Measurements from ENCODE around the gene FAM151B.
"Not testable (repeated sequence)": the region's sequence is repeated elsewhere in the genome, so short reads cannot be mapped to it uniquely, and the experiment has no call there.

Gene FAM151B

GRCh38 chr5:80573062-80573461, 85.2 kb downstream of the FAM151B start:
- Mint-ChIP-seq H3K9me3 (no peaks in the 10 kb centered on the region), H3K4me3 (no peak overlapping the region), H3K27ac (ENCODE audit: low read depth) (no peak overlapping the region), H3K4me1 (peaks cover 4% of the 10 kb centered on the region), H3K36me3 (ENCODE audit: insufficient read depth) (no peaks in the 10 kb centered on the region), H3K27me3 (peaks cover 63% of the 10 kb centered on the region)
- ATAC-seq (replicated peaks; ENCODE audit: extremely low read depth, poor library complexity, severe bottlenecking) = no peak
- no peak for DNase-seq (ENCODE audit: low spot score in 2 of 2)

GRCh38 chr5:80576383-80576782, 88.5 kb downstream of the FAM151B start:
- Mint-ChIP-seq H3K9me3 (no peaks in the 10 kb centered on the region), H3K4me3 (no peak overlapping the region), H3K27ac (ENCODE audit: low read depth) (no peak overlapping the region), H3K36me3 (ENCODE audit: insufficient read depth) (no peaks in the 10 kb centered on the region), H3K27me3 (peaks cover 40% of the 10 kb centered on the region), H3K4me1 (no peaks in the 10 kb centered on the region)
- ATAC-seq (replicated peaks; ENCODE audit: extremely low read depth, poor library complexity, severe bottlenecking) (no peak), DNase-seq (ENCODE audit: low spot score in 2 of 2) (no peak)

GRCh38 chr5:80577707-80578106, 89.8 kb downstream of the FAM151B start:
- Mint-ChIP-seq H3K4me3 (no peak overlapping the region), H3K36me3 (ENCODE audit: insufficient read depth) (no peaks in the 10 kb centered on the region), H3K27me3 (peaks cover 27% of the 10 kb centered on the region), H3K27ac (ENCODE audit: low read depth) (no peak overlapping the region), H3K9me3 (no peaks in the 10 kb centered on the region), H3K4me1 (no peaks in the 10 kb centered on the region)
- no peak for ATAC-seq (replicated peaks; ENCODE audit: extremely low read depth, poor library complexity, severe bottlenecking)
- no peak for DNase-seq (ENCODE audit: low spot score in 2 of 2)

GRCh38 chr5:80579050-80579449, 91.2 kb downstream of the FAM151B start:
- H3K4me1 Mint-ChIP-seq = no peaks in the 10 kb centered on the region

GRCh38 chr5:80580291-80580690, 92.4 kb downstream of the FAM151B start:
- H3K36me3 Mint-ChIP-seq (ENCODE audit: insufficient read depth); ATAC-seq (replicated peaks; ENCODE audit: extremely low read depth, poor library complexity, severe bottlenecking); DNase-seq (ENCODE audit: low spot score in 2 of 2); H3K27ac Mint-ChIP-seq (ENCODE audit: low read depth); H3K9me3 Mint-ChIP-seq; H3K4me1 Mint-ChIP-seq; H3K4me3 Mint-ChIP-seq: not testable (repeated sequence)
- peaks cover 35% of the 10 kb centered on the region for H3K27me3 Mint-ChIP-seq

More at GRCh38 chr5:80579050-80579449, 91.2 kb downstream of the FAM151B start:
- DNase-seq (ENCODE audit: low spot score in 2 of 2) (no peak), ATAC-seq (replicated peaks; ENCODE audit: extremely low read depth, poor library complexity, severe bottlenecking) (no peak)
- peaks cover 25% of the 10 kb centered on the region for H3K27me3 Mint-ChIP-seq
- H3K4me3 Mint-ChIP-seq = no peak overlapping the region
- no peaks in the 10 kb centered on the region for H3K9me3 Mint-ChIP-seq
- no peak overlapping the region for H3K27ac Mint-ChIP-seq (ENCODE audit: low read depth)
- H3K36me3 Mint-ChIP-seq (ENCODE audit: insufficient read depth) = no peaks in the 10 kb centered on the region

- no peak for ATAC-seq (replicated peaks; ENCODE audit: extremely low read depth, poor library complexity, severe bottlenecking)
- no peaks in the 10 kb centered on the region for H3K36me3 Mint-ChIP-seq (ENCODE audit: insufficient read depth)
- H3K4me1 Mint-ChIP-seq = no peaks in the 10 kb centered on the region
- no peaks in the 10 kb centered on the region for H3K9me3 Mint-ChIP-seq
- H3K27me3 Mint-ChIP-seq = peaks cover 35% of the 10 kb centered on the region
- no peak for DNase-seq (ENCODE audit: low spot score in 2 of 2)
- no peak overlapping the region for H3K27ac Mint-ChIP-seq (ENCODE audit: low read depth)
- no peak overlapping the region for H3K4me3 Mint-ChIP-seq
These were observed 96.9 kb downstream of the FAM151B start for GRCh38 chr5:80584770-80585169.

- no peaks in the 10 kb centered on the region for H3K4me1 Mint-ChIP-seq
- no peak overlapping the region for H3K27ac Mint-ChIP-seq (ENCODE audit: low read depth)
- DNase-seq (ENCODE audit: low spot score in 2 of 2) (no peak), ATAC-seq (replicated peaks; ENCODE audit: extremely low read depth, poor library complexity, severe bottlenecking) (no peak)
- H3K36me3 Mint-ChIP-seq (ENCODE audit: insufficient read depth) = no peaks in the 10 kb centered on the region
- H3K9me3 Mint-ChIP-seq = no peaks in the 10 kb centered on the region
- no peak overlapping the region for H3K4me3 Mint-ChIP-seq
- H3K27me3 Mint-ChIP-seq = peaks cover 59% of the 10 kb centered on the region
These were observed 101.1 kb downstream of the FAM151B start for GRCh38 chr5:80588858-80589540.

GRCh38 chr5:80590766-80591165, 102.9 kb downstream of the FAM151B start:
- peaks cover 43% of the 10 kb centered on the region for H3K27me3 Mint-ChIP-seq
- H3K4me3 Mint-ChIP-seq = no peak overlapping the region
- H3K27ac Mint-ChIP-seq (ENCODE audit: low read depth) = no peak overlapping the region
- no peaks in the 10 kb centered on the region for H3K4me1 Mint-ChIP-seq
- DNase-seq (ENCODE audit: low spot score in 2 of 2) (no peak), ATAC-seq (replicated peaks; ENCODE audit: extremely low read depth, poor library complexity, severe bottlenecking) (no peak)
- H3K36me3 Mint-ChIP-seq (ENCODE audit: insufficient read depth) = no peaks in the 10 kb centered on the region
- H3K9me3 Mint-ChIP-seq = no peaks in the 10 kb centered on the region

- Mint-ChIP-seq H3K27me3 (peaks cover 43% of the 10 kb centered on the region), H3K4me3 (no peak overlapping the region), H3K36me3 (ENCODE audit: insufficient read depth) (no peaks in the 10 kb centered on the region), H3K27ac (ENCODE audit: low read depth) (no peak overlapping the region), H3K9me3 (no peaks in the 10 kb centered on the region), H3K4me1 (no peaks in the 10 kb centered on the region)
- DNase-seq (ENCODE audit: low spot score in 2 of 2) (no peak), ATAC-seq (replicated peaks; ENCODE audit: extremely low read depth, poor library complexity, severe bottlenecking) (no peak)
These were observed 103.5 kb downstream of the FAM151B start for GRCh38 chr5:80591352-80591751.

GRCh38 chr5:80592105-80592504, 104.2 kb downstream of the FAM151B start:
- Mint-ChIP-seq H3K36me3 (ENCODE audit: insufficient read depth) (no peaks in the 10 kb centered on the region), H3K4me1 (no peaks in the 10 kb centered on the region), H3K27ac (ENCODE audit: low read depth) (no peak overlapping the region), H3K27me3 (peaks cover 43% of the 10 kb centered on the region), H3K9me3 (no peaks in the 10 kb centered on the region), H3K4me3 (no peak overlapping the region)
- DNase-seq (ENCODE audit: low spot score in 2 of 2) (no peak), ATAC-seq (replicated peaks; ENCODE audit: extremely low read depth, poor library complexity, severe bottlenecking) (no peak)

Measured in central memory CD8-positive, alpha-beta T cell (primary cell).